BJ (cell line): ENCODE measurements around the gene CRADD. TPM values are rescaled to one million over a fixed set of nuclear protein-coding genes. Genes with fewer than 3 reads are reported as not detected.

Experiments
- CTCF ChIA-PET: fragments of 350-600 bp; formaldehyde crosslinking; extraction: SDS; loops from one replicate; lab custom pipeline; 2021; ENCODE audit warnings: antibody characterized with exemption, inconsistent platforms; lab: Yijun Ruan, JAX
- POLR2A ChIA-PET: fragments of 300-600 bp; sonication (Branson Sonifier 250); formaldehyde crosslinking; extraction: SDS; loops from one replicate; lab custom pipeline; 2021; ENCODE audit warnings: antibody characterized with exemption; lab: Charles Lee
- DNase-seq: peaks from one replicate; pipeline ENCODE4 v3.0.0-alpha.2; 2011; ENCODE audit warnings: low read depth
- H3K27me3 ChIP-seq: 2 replicates; pipeline ENCODE4 v1.6.0; 2011; ENCODE audit warnings: low read length; ENCODE audit not compliant: control insufficient read depth, insufficient read depth
- H3K36me3 ChIP-seq: 2 replicates; pipeline ENCODE4 v1.5.1; 2011; ENCODE audit warnings: low read length; ENCODE audit not compliant: control insufficient read depth, insufficient read depth
- H3K4me3 ChIP-seq: 2 replicates; pipeline ENCODE4 v1.5.1; 2011; ENCODE audit warnings: low read depth, mild to moderate bottlenecking, control low read depth, low read length
- CTCF ChIP-seq: IDR thresholded peaks from 2 replicates; pipeline ENCODE4 v1.5.1; 2011; ENCODE audit warnings: low read depth, mild to moderate bottlenecking, control low read depth, inconsistent platforms, low read length, moderate library complexity; ENCODE audit not compliant: insufficient read depth
- polyA plus RNA-seq: library from polyadenylated mRNA; depleted of rRNA; stranded (reverse); fragments of >200 nt; gene quantifications from 2 replicates; pipeline ENCODE4 v1.2.3, GENCODE V29; 2011

Gene CRADD
- polyA plus RNA-seq, 1 experiment: 16.6 TPM

- no peak for DNase-seq
- ChIA-PET CTCF (interaction anchor here (0.6 to 1.0 kb wide), 3 partner anchors 68 to 318 kb away, joined by 3 read pairs; no protein-coding TSS in a partner anchor), POLR2A (no interaction called here)
- Histone ChIP-seq H3K4me3 (no peak overlapping the region), H3K36me3 (no peaks in the 10 kb centered on the region), H3K27me3 (no peaks in the 10 kb centered on the region)
- no peak for TF ChIP-seq CTCF
Measured at GRCh38 chr12:93783832-93784231, 106.7 kb downstream of the CRADD start.

DNA sequence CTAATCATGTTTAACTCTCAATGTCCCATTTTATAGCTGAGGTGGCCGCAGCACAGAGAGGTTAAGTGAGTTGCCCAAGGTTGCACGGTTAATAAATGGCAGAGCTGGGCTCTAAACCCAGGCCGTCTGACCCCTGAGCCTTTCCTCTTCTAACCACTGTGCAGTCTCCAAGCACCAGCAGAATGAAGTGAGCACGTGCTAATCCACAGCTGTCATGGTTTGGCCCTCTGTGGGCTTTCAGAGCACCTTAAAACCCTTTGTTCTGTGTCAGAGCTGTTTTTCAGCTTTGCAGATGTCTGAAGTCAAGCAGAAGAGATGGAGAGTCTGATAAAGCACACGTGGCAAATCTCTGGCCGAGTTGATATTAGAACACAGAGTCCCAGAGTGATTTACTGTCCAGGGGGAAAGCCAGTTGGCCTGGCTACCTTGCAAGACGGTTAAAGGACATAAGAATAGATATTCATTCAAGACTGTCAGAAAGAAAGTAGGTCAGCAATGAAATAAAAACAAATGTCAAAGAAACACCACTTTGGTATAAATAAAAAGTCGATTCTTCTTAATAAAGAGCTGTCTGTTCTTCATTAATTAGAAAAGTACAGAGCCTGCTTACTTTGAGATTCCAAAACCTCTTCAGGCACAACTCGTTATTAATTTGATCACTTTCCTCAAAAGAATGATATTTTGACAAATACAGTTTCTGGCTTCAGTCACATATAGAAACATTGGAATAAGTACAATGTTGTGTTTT, 107.3 kb downstream of the CRADD start:
- CTCF ChIA-PET: interaction anchor here (0.6 to 2.1 kb wide), 5 partner anchors 9 to 317 kb away, joined by 3 to 7 read pairs (median 3); no protein-coding TSS in a partner anchor
- POLR2A ChIA-PET: interaction anchor here (0.7 kb wide), 1 partner anchor 319 kb away, joined by 4 read pairs; no protein-coding TSS in a partner anchor
- no peak for DNase-seq
- no peak for TF ChIP-seq CTCF
- Histone ChIP-seq H3K4me3 (no peak overlapping the region), H3K27me3 (no peaks in the 10 kb centered on the region), H3K36me3 (no peaks in the 10 kb centered on the region)

- TF ChIP-seq CTCF: no peak
- POLR2A ChIA-PET: no interaction called here
Measured at GRCh38 chr12:93785249-93786010, 108.3 kb downstream of the CRADD start.

DNA sequence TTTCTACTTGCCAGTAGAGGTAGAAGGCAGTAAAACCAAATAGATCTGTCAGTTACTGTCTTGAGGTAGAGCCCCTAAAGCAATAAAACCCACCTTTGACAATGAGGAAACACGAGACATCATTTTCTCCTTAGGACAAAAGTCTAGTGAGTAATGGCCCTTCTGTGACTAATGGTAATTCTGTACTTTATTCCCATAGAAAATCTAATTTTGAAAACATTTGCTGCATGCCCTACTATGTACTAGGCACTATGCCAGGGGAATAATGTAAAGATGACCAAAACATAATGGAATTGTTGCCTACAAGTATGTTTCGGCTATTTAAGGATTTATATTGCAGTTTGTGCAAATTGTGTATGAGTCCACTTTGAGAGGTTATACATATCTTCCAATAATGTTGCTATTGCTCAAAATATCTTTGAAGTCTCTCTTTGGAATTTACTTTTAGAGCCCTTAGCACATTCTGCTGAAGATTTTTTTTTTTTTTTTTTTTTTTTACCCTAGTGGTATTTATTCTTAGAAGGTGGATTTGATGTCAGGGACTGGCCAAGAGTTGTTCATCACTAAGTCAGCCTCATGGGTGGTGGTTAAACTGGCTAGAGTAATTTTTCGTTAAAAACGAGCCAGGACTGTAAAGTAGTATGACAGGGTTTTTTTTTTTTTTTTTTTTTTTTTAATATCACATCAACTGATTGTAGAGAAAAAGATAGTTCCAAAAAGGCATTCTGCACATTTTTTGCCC, 109.7 kb downstream of the CRADD start:
- no peak for DNase-seq
- Histone ChIP-seq H3K36me3 (no peaks in the 10 kb centered on the region), H3K4me3 (no peak overlapping the region), H3K27me3 (no peaks in the 10 kb centered on the region)
- TF ChIP-seq CTCF: no peak
- POLR2A ChIA-PET: interaction anchor here (0.6 kb wide), 3 partner anchors 99 to 250 kb away, joined by 4 to 21 read pairs (median 7); no protein-coding TSS in a partner anchor
- CTCF ChIA-PET: interaction anchor here (1.6 kb wide), 2 partner anchors 14 to 24 kb away, joined by 5 to 6 read pairs; no protein-coding TSS in a partner anchor

More at GRCh38 chr12:93785249-93786010, 108.3 kb downstream of the CRADD start:
- no peaks in the 10 kb centered on the region for H3K36me3 ChIP-seq
- CTCF ChIA-PET: interaction anchor here (1.6 to 2.1 kb wide), 5 partner anchors 8 to 205 kb away, joined by 3 to 7 read pairs (median 5); no protein-coding TSS in a partner anchor
- no peak overlapping the region for H3K4me3 ChIP-seq
- H3K27me3 ChIP-seq: no peaks in the 10 kb centered on the region
- no peak for DNase-seq
